H9 (cell line): ENCODE results near the gene TRAK1. TPM values are rescaled to one million over a fixed set of nuclear protein-coding genes. Genes with fewer than 3 reads are reported as not detected.

Experiments used
- DNase-seq: peaks from one replicate; pipeline ENCODE4 v3.0.0-alpha.2; 2017
- H2AFZ ChIP-seq: one replicate; pipeline ENCODE4 v1.6.1; 2013; ENCODE audit warnings: mild to moderate bottlenecking, low read length, control low read depth, moderate library complexity
- H2AK5ac ChIP-seq: 2 replicates; pipeline ENCODE4 v1.6.1; 2013; ENCODE audit warnings: low read length, control low read depth, mixed read lengths; ENCODE audit not compliant: insufficient read length
- H2BK120ac ChIP-seq: one replicate; pipeline ENCODE4 v1.6.1; 2013; ENCODE audit warnings: low read depth, mild to moderate bottlenecking, low read length, control low read depth, inconsistent platforms; ENCODE audit not compliant: poor library complexity, severe bottlenecking
- H2BK12ac ChIP-seq: 2 replicates; pipeline ENCODE4 v1.6.1; 2013; ENCODE audit warnings: low read length, control low read depth, mixed read lengths, low read depth; ENCODE audit not compliant: insufficient read length
- H2BK15ac ChIP-seq: 2 replicates; pipeline ENCODE4 v1.6.1; 2013; ENCODE audit warnings: low read depth, low read length, control low read depth
- H2BK20ac ChIP-seq: one replicate; pipeline ENCODE4 v1.6.1; 2013; ENCODE audit warnings: low read depth, mild to moderate bottlenecking, low read length, control low read depth, inconsistent platforms; ENCODE audit not compliant: poor library complexity, severe bottlenecking
- H2BK5ac ChIP-seq: 2 replicates; pipeline ENCODE4 v1.6.1; 2013; ENCODE audit warnings: low read length, control low read depth, mixed read lengths; ENCODE audit not compliant: insufficient read length
- H3K14ac ChIP-seq: 2 replicates; pipeline ENCODE4 v1.6.1; 2013; ENCODE audit warnings: low read length, control low read depth; ENCODE audit not compliant: insufficient read depth
- H3K18ac ChIP-seq: 2 replicates; pipeline ENCODE4 v1.6.1; 2013; ENCODE audit warnings: low read depth, mild to moderate bottlenecking, mixed read lengths, low read length, control low read depth; ENCODE audit not compliant: insufficient read length
- H3K23ac ChIP-seq: 2 replicates; pipeline ENCODE4 v1.6.1; 2013; ENCODE audit warnings: low read length, control low read depth, mixed read lengths, low read depth; ENCODE audit not compliant: insufficient read length
- H3K23me2 ChIP-seq: 2 replicates; pipeline ENCODE4 v1.6.1; 2013; ENCODE audit warnings: low read depth, mild to moderate bottlenecking, mixed read lengths, low read length, control low read depth; ENCODE audit not compliant: insufficient read length, poor library complexity, severe bottlenecking
- H3K27ac ChIP-seq: 2 replicates; pipeline ENCODE4 v1.5.1; 2013; ENCODE audit warnings: low read length, control low read depth, mixed read lengths, low read depth; ENCODE audit not compliant: insufficient read length
- H3K27me3 ChIP-seq: 2 replicates; pipeline ENCODE4 v1.6.1; 2013; ENCODE audit warnings: low read length, control low read depth, inconsistent platforms; ENCODE audit not compliant: insufficient read depth
- H3K4ac ChIP-seq: 2 replicates; pipeline ENCODE4 v1.6.1; 2013; ENCODE audit warnings: low read depth, mild to moderate bottlenecking, control low read depth, inconsistent platforms, low read length, moderate library complexity
- H3K4me1 ChIP-seq: 2 replicates; pipeline ENCODE4 v1.6.1; 2013; ENCODE audit warnings: low read length, control low read depth, inconsistent platforms; ENCODE audit not compliant: insufficient read depth
- H3K4me2 ChIP-seq: 2 replicates; pipeline ENCODE4 v1.6.1; 2013; ENCODE audit warnings: low read length, control low read depth, mixed read lengths; ENCODE audit not compliant: insufficient read length, insufficient read depth
- H3K56ac ChIP-seq: 2 replicates; pipeline ENCODE4 v1.6.1; 2013; ENCODE audit warnings: low read depth, mild to moderate bottlenecking, mixed read lengths, low read length, control low read depth; ENCODE audit not compliant: insufficient read length
- H3K79me1 ChIP-seq: 2 replicates; pipeline ENCODE4 v1.6.1; 2013; ENCODE audit warnings: low read depth, mild to moderate bottlenecking, moderate library complexity, low read length, control low read depth, inconsistent platforms; ENCODE audit not compliant: insufficient read depth, poor library complexity, severe bottlenecking
- H3K79me2 ChIP-seq: 2 replicates; pipeline ENCODE4 v1.6.1; 2013; ENCODE audit warnings: low read length, control low read depth, inconsistent platforms; ENCODE audit not compliant: insufficient read depth
- H3K9ac ChIP-seq: 2 replicates; pipeline ENCODE4 v1.6.1; 2013; ENCODE audit warnings: low read length, control low read depth, mixed read lengths; ENCODE audit not compliant: insufficient read length; ENCODE audit errors: extremely low read depth
- H3K9me3 ChIP-seq: one replicate; pipeline ENCODE4 v1.6.1; 2013; ENCODE audit warnings: low read depth, low read length, inconsistent platforms; ENCODE audit not compliant: control insufficient read depth
- H3T11ph ChIP-seq: one replicate; pipeline ENCODE4 v1.6.1; 2013; ENCODE audit warnings: mild to moderate bottlenecking, low read length, control low read depth, inconsistent platforms
- H4K20me1 ChIP-seq: one replicate; pipeline ENCODE4 v1.6.1; 2013; ENCODE audit not compliant: control insufficient read depth, insufficient read length, insufficient read depth
- H4K5ac ChIP-seq: 2 replicates; pipeline ENCODE4 v1.6.1; 2013; ENCODE audit warnings: low read depth, mild to moderate bottlenecking, mixed read lengths, low read length, control low read depth; ENCODE audit not compliant: insufficient read length
- H4K8ac ChIP-seq: replicated peaks from 2 replicates; pipeline ENCODE4 v1.6.1; 2013; ENCODE audit warnings: low read length, control low read depth, mixed read lengths, low read depth; ENCODE audit not compliant: insufficient read length
- H4K91ac ChIP-seq: 2 replicates; pipeline ENCODE4 v1.6.1; 2013; ENCODE audit warnings: low read depth, mild to moderate bottlenecking, moderate library complexity, mixed read lengths, low read length, control low read depth; ENCODE audit not compliant: insufficient read length
- H3K27ac Mint-ChIP-seq, 3 experiments: 2 replicates in 2 of 3; 3 replicates in 1 of 3; pipeline ENCODE4 v1.8.0; 2020 to 2021; ENCODE audit warnings: mixed read lengths in 3 of 3, mild to moderate bottlenecking in 1 of 3, moderate library complexity in 1 of 3
- H3K27me3 Mint-ChIP-seq: 2 replicates; pipeline ENCODE4 v1.8.0; 2021; ENCODE audit warnings: low read depth, mild to moderate bottlenecking, moderate library complexity, mixed read lengths
- H3K36me3 Mint-ChIP-seq, 3 experiments: 2 replicates in 2 of 3; 3 replicates in 1 of 3; pipeline ENCODE4 v1.8.0; 2020 to 2021; ENCODE audit warnings: low read depth in 3 of 3, mixed read lengths in 3 of 3; ENCODE audit not compliant: insufficient read depth in 1 of 3
- H3K4me1 Mint-ChIP-seq, 2 experiments: 2 replicates each; pipeline ENCODE4 v1.8.0; 2020; ENCODE audit warnings: mixed read lengths in 2 of 2
- H3K4me3 Mint-ChIP-seq, 2 experiments: 2 replicates in 1 of 2; 3 replicates in 1 of 2; pipeline ENCODE4 v1.8.0; 2020 to 2021; ENCODE audit warnings: mild to moderate bottlenecking in 2 of 2, mixed read lengths in 2 of 2, moderate library complexity in 1 of 2
- H3K9me3 Mint-ChIP-seq, 2 experiments: 2 replicates in 1 of 2; 3 replicates in 1 of 2; pipeline ENCODE4 v1.8.0; 2020; ENCODE audit warnings: mild to moderate bottlenecking in 2 of 2, mixed read lengths in 2 of 2, moderate library complexity in 1 of 2
- WGBS: extraction: QIAGEN DNeasy Blood & Tissue Kit; methylation state at CpG from one replicate; pipeline ENCODE4 v1.1.7; 2013; ENCODE audit warnings: missing lambda C conversion rate, low lambda C conversion rate, mixed read lengths; ENCODE audit not compliant: insufficient read length; ENCODE audit errors: extremely low coverage; 5-methylcytosine and 5-hydroxymethylcytosine counted together
- total RNA-seq: library from RNA; stranded (reverse); gene quantifications from 2 replicates; pipeline ENCODE4 v1.2.1, GENCODE V29; 2021
- TF ChIP-seq, protein P1 (sequence below): fragments of 200-600 bp; sonication (generic); conservative IDR thresholded peaks from 3 replicates; pipeline ENCODE4 v1.8.0; 2021; ENCODE audit warnings: antibody characterized with exemption, mild to moderate bottlenecking

Gene TRAK1
- total RNA-seq, 1 experiment from 2014 or later = 34.2 TPM

DNA sequence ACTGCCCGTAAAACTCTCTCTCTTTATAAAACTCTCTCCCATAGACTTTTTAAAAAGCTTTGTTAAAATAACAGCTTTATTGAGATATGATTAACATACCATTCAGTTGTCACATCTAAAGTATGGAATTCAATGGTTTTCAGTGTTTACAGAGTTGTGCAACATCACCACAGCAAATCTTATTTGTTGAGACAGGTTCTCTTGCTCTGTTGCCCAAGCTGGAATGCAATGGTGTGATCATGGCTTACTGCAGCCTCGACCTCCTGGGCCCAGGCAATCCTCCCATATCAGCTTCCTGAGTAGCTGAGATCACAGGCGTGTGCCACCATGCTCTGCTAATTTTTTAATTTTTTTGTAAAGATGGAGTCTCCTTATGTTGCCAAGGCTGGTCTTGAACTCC lies 35.9 kb upstream of the TRAK1 start:
- Mint-ChIP-seq H3K36me3 (no peaks in the 10 kb centered on the region), H3K27ac (peak overlapping the region in 1 of 3 experiments; percentile 6; a peak in 3 of 7 replicates), H3K4me3 (no peak overlapping the region), H3K27me3 (no peaks in the 10 kb centered on the region), H3K9me3 (no peaks in the 10 kb centered on the region), H3K4me1 (peaks cover 59 to 66% of the 10 kb centered on the region in 2 experiments)
- no peak overlapping the region for H3K4me2 ChIP-seq
- no peaks in the 10 kb centered on the region for H4K20me1 ChIP-seq
- no peaks in the 10 kb centered on the region; the same call in 1 of the 2 replicates for H3K79me2 ChIP-seq
- DNase-seq = no peak
- H3K79me1 ChIP-seq = no peaks in the 10 kb centered on the region
- no peak overlapping the region for H3K23ac ChIP-seq
- no peak overlapping the region for H3K9ac ChIP-seq
- H4K8ac ChIP-seq = no peak overlapping the region
- no peak overlapping the region for H3T11ph ChIP-seq
- H3K27ac ChIP-seq = no peak overlapping the region
- no peak overlapping the region for H3K56ac ChIP-seq
- TF ChIP-seq, protein P1, sequence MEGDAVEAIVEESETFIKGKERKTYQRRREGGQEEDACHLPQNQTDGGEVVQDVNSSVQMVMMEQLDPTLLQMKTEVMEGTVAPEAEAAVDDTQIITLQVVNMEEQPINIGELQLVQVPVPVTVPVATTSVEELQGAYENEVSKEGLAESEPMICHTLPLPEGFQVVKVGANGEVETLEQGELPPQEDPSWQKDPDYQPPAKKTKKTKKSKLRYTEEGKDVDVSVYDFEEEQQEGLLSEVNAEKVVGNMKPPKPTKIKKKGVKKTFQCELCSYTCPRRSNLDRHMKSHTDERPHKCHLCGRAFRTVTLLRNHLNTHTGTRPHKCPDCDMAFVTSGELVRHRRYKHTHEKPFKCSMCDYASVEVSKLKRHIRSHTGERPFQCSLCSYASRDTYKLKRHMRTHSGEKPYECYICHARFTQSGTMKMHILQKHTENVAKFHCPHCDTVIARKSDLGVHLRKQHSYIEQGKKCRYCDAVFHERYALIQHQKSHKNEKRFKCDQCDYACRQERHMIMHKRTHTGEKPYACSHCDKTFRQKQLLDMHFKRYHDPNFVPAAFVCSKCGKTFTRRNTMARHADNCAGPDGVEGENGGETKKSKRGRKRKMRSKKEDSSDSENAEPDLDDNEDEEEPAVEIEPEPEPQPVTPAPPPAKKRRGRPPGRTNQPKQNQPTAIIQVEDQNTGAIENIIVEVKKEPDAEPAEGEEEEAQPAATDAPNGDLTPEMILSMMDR = no peak
- no peak overlapping the region for H2BK20ac ChIP-seq
- no peaks in the 10 kb centered on the region for H3K9me3 ChIP-seq
- no peak overlapping the region for H2BK12ac ChIP-seq
- no peak overlapping the region for H3K14ac ChIP-seq
- H2AK5ac ChIP-seq = no peak overlapping the region
- H2BK120ac ChIP-seq = no peak overlapping the region
- H2AFZ ChIP-seq = no peak overlapping the region
- WGBS = no CpG with 5 or more reads among the region's 3 CpGs
- H3K4ac ChIP-seq = no peak overlapping the region
- H3K4me1 ChIP-seq = peaks cover 26% of the 10 kb centered on the region; the same call in 1 of the 2 replicates
- no peak overlapping the region for H2BK15ac ChIP-seq
- H3K27me3 ChIP-seq = no peaks in the 10 kb centered on the region
- no peaks in the 10 kb centered on the region for H3K23me2 ChIP-seq
- no peak overlapping the region for H3K18ac ChIP-seq
- no peak overlapping the region for H4K91ac ChIP-seq
- no peak overlapping the region for H2BK5ac ChIP-seq
- H4K5ac ChIP-seq = no peak overlapping the region
